Measurements from ENCODE around the gene DENND1A.

DENND1A gene

DNA sequence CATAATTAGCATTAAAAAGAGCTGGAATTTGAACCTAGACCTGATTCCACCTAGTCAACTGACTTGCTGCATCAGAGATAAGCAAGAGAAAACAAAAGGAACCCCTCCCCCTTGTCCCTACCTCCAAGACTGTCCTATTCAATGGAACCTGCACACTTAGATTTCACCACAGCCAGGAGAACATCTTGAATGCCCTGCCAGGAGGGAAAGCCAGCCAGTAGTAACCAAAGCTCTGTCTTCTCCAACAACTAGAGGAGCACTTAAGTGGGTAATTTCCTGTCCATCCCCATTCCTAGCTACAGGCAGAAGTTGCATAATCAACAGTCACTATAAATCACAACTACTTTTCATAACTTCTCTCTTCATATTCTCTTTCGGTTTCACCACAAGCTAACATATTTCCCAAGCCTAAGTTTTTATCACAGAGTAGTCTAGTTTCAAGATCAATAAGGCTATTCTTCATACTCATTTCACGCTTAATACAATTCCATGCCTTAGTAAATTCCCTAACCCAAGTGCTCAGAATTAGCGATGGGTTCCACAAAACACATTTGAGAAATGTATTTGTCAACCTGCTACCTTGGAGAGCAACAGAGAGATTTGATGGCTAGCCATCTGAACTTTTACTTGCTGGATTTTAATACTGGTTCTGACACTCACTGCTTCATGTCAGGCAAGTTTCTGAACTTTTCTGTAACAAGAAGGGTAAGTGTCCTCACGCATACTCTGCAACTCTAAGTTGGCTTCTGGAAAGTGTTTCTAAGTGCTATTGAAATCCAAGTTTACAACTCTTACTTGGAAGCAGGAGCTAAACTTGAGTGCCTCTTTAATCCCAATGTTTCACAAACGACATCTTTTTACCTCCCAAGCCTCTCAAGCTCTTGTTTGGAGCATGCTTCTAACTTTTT is 2.0 kb downstream of the DENND1A start:
- Histone ChIP-seq H3K9me3 (ENCODE audit: insufficient read depth, low read depth, low read length) (no peaks in the 10 kb centered on the region; the same call in 1 of the 2 replicates), H3F3A (ENCODE audit: low read depth) (no peaks in the 10 kb centered on the region), H3K27me3 (ENCODE audit: insufficient read depth, low read length, poor library complexity, severe bottlenecking) (no peaks in the 10 kb centered on the region), H3K4me1 (ENCODE audit: insufficient read depth, low read length, poor library complexity, severe bottlenecking) (peaks cover 43% of the 10 kb centered on the region), H3K36me3 (ENCODE audit: insufficient read depth, low read length) (no peaks in the 10 kb centered on the region), H3K79me2 (ENCODE audit: insufficient read depth, low read length) (no peaks in the 10 kb centered on the region), H4K20me1 (ENCODE audit: insufficient read depth, low read length, poor library complexity, severe bottlenecking) (peaks cover 35% of the 10 kb centered on the region), H3K9me2 (replicated peaks; ENCODE audit: low read depth, low read length) (no peaks in the 10 kb centered on the region), H3K4me2 (ENCODE audit: low read depth, low read length, poor library complexity, severe bottlenecking) (peak overlapping the region; percentile 95), H2AFZ (ENCODE audit: low read length) (no peak overlapping the region), H3K9ac (ENCODE audit: low read depth, low read length, poor library complexity, severe bottlenecking) (no peak overlapping the region), H3K4me3 (ENCODE audit: low read length, poor library complexity, severe bottlenecking) (peak overlapping the region; percentile 85)
- TF ChIP-seq EZH2phosphoT487 (IDR thresholded peaks at IDR 0.05; ENCODE audit: borderline replicate concordance) = no peak
- TF ChIP-seq, protein P1, sequence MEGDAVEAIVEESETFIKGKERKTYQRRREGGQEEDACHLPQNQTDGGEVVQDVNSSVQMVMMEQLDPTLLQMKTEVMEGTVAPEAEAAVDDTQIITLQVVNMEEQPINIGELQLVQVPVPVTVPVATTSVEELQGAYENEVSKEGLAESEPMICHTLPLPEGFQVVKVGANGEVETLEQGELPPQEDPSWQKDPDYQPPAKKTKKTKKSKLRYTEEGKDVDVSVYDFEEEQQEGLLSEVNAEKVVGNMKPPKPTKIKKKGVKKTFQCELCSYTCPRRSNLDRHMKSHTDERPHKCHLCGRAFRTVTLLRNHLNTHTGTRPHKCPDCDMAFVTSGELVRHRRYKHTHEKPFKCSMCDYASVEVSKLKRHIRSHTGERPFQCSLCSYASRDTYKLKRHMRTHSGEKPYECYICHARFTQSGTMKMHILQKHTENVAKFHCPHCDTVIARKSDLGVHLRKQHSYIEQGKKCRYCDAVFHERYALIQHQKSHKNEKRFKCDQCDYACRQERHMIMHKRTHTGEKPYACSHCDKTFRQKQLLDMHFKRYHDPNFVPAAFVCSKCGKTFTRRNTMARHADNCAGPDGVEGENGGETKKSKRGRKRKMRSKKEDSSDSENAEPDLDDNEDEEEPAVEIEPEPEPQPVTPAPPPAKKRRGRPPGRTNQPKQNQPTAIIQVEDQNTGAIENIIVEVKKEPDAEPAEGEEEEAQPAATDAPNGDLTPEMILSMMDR (conservative IDR thresholded peaks at IDR 0.05; ENCODE audit: low read length) = no peak

DNA sequence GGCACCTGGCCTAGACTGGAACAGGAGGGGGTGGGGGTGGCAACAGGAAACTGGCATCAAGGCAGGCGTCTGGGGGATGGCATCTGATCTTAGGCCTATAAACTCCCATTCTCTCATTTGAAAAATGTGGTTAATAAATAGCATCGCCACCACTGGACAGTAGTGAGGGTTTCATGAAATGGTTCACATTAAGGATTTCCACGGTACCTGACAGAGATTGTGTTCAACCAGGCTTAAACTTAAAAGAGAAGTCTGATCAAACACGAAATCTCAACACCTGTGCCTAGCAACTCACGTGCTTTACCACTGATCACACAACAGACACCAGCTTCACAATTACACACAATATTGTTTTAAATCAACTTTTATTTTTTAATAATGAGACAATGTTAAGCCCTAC is 3.0 kb downstream of the DENND1A start:
- Histone ChIP-seq H3K27me3 (ENCODE audit: insufficient read depth, low read length, poor library complexity, severe bottlenecking) (no peaks in the 10 kb centered on the region), H3K9ac (ENCODE audit: low read depth, low read length, poor library complexity, severe bottlenecking) (no peak overlapping the region), H3K4me2 (ENCODE audit: low read depth, low read length, poor library complexity, severe bottlenecking) (peak overlapping the region; percentile 95), H3K4me3 (ENCODE audit: low read length, poor library complexity, severe bottlenecking) (no peak overlapping the region), H2AFZ (ENCODE audit: low read length) (no peak overlapping the region), H4K20me1 (ENCODE audit: insufficient read depth, low read length, poor library complexity, severe bottlenecking) (peaks cover 35% of the 10 kb centered on the region), H3K36me3 (ENCODE audit: insufficient read depth, low read length) (no peaks in the 10 kb centered on the region), H3K9me2 (replicated peaks; ENCODE audit: low read depth, low read length) (no peaks in the 10 kb centered on the region), H3K4me1 (ENCODE audit: insufficient read depth, low read length, poor library complexity, severe bottlenecking) (peaks cover 43% of the 10 kb centered on the region), H3K79me2 (ENCODE audit: insufficient read depth, low read length) (no peaks in the 10 kb centered on the region), H3F3A (ENCODE audit: low read depth) (no peaks in the 10 kb centered on the region), H3K9me3 (ENCODE audit: insufficient read depth, low read depth, low read length) (no peaks in the 10 kb centered on the region; the same call in 1 of the 2 replicates)
- TF ChIP-seq, protein P1 (conservative IDR thresholded peaks at IDR 0.05; ENCODE audit: low read length) = no peak
- no peak for TF ChIP-seq EZH2phosphoT487 (IDR thresholded peaks at IDR 0.05; ENCODE audit: borderline replicate concordance)

DNA sequence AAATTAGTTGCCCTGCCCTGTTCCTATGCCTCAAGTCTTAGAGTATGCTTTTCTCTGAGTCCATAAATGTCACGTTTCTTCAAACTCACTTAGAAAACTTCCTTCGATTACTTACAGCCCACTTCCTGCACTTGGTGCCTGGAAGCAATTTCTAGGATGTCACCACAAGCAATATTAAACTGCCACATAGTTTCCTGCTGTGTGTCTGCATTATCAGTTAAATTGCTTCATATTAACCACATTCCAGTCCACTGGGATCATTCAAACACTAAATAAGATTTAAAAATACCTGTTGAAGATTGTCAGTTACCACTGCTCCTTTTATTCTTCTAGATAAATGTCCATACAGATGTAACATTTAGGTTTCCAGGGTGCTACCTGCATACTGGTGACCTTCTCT is 4.1 kb downstream of the DENND1A start:
- Histone ChIP-seq H3K9me2 (replicated peaks; ENCODE audit: low read depth, low read length) (no peaks in the 10 kb centered on the region), H3K79me2 (ENCODE audit: insufficient read depth, low read length) (no peaks in the 10 kb centered on the region), H3K36me3 (ENCODE audit: insufficient read depth, low read length) (no peaks in the 10 kb centered on the region), H3K4me1 (ENCODE audit: insufficient read depth, low read length, poor library complexity, severe bottlenecking) (peaks cover 43% of the 10 kb centered on the region), H3K9ac (ENCODE audit: low read depth, low read length, poor library complexity, severe bottlenecking) (no peak overlapping the region), H3F3A (ENCODE audit: low read depth) (no peaks in the 10 kb centered on the region), H3K9me3 (ENCODE audit: insufficient read depth, low read depth, low read length) (no peaks in the 10 kb centered on the region; the same call in 1 of the 2 replicates), H3K4me2 (ENCODE audit: low read depth, low read length, poor library complexity, severe bottlenecking) (peak overlapping the region; percentile 36), H3K27me3 (ENCODE audit: insufficient read depth, low read length, poor library complexity, severe bottlenecking) (no peaks in the 10 kb centered on the region), H2AFZ (ENCODE audit: low read length) (no peak overlapping the region), H3K4me3 (ENCODE audit: low read length, poor library complexity, severe bottlenecking) (no peak overlapping the region), H4K20me1 (ENCODE audit: insufficient read depth, low read length, poor library complexity, severe bottlenecking) (peaks cover 35% of the 10 kb centered on the region)
- TF ChIP-seq, protein P1 (conservative IDR thresholded peaks at IDR 0.05; ENCODE audit: low read length) = no peak
- TF ChIP-seq EZH2phosphoT487 (IDR thresholded peaks at IDR 0.05; ENCODE audit: borderline replicate concordance) = no peak
